ENCODE data around the gene R3HDM2.

DNA sequence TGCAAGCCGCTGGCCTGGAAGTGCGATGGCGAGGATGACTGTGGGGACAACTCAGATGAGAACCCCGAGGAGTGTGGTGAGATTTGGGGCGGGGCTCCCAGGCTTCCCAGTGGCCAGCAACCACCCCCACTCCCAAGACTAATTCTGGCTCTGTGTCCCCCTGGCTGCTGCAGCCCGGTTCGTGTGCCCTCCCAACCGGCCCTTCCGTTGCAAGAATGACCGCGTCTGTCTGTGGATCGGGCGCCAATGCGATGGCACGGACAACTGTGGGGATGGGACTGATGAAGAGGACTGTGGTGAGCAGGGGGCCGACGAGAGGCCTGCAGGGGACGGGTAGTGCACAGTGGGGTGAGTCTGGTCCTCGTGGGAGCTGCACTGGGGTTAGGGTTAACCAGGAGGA lies 226.4 kb downstream of the R3HDM2 start:
- TF ChIP-seq POLR2A (IDR thresholded peaks at IDR 0.05; ENCODE audit: borderline replicate concordance, extremely low read depth, insufficient read depth, insufficient read length) (no peak), POLR2AphosphoS5 (IDR thresholded peaks at IDR 0.05; ENCODE audit: low read depth, low read length) (no peak), RAD21 (IDR thresholded peaks at IDR 0.05; ENCODE audit: low read depth) (no peak), EZH2phosphoT487 (IDR thresholded peaks at IDR 0.05; ENCODE audit: borderline replicate concordance) (no peak), JUND (IDR thresholded peaks at IDR 0.05) (no peak)
- TF ChIP-seq, protein P1, sequence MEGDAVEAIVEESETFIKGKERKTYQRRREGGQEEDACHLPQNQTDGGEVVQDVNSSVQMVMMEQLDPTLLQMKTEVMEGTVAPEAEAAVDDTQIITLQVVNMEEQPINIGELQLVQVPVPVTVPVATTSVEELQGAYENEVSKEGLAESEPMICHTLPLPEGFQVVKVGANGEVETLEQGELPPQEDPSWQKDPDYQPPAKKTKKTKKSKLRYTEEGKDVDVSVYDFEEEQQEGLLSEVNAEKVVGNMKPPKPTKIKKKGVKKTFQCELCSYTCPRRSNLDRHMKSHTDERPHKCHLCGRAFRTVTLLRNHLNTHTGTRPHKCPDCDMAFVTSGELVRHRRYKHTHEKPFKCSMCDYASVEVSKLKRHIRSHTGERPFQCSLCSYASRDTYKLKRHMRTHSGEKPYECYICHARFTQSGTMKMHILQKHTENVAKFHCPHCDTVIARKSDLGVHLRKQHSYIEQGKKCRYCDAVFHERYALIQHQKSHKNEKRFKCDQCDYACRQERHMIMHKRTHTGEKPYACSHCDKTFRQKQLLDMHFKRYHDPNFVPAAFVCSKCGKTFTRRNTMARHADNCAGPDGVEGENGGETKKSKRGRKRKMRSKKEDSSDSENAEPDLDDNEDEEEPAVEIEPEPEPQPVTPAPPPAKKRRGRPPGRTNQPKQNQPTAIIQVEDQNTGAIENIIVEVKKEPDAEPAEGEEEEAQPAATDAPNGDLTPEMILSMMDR (IDR thresholded peaks at IDR 0.05 in 2 of 3, conservative IDR thresholded peaks at IDR 0.05 in 1 of 3; ENCODE audit: borderline replicate concordance in 1 of 3, insufficient read depth in 1 of 3, low read depth in 2 of 3, low read length in 2 of 3): no peak

Data from HCT116 (cell line).